ENCODE results near the gene RNASET2.

- no peak for TF ChIP-seq CTCF (IDR thresholded peaks at IDR 0.05)
- no peak for TF ChIP-seq POLR2A (IDR thresholded peaks at IDR 0.05)
Observed at GRCh38 chr6:166938704-166939103, 17.6 kb downstream of the RNASET2 start.
